Stromal cell of bone marrow (primary cell): ENCODE results near the gene ITIH1.

Experiments
- DNase-seq: peaks from one replicate; pipeline ENCODE4 v3.0.0-alpha.2; 2012; ENCODE audit warnings: low read depth

The ITIH1 gene

DNA sequence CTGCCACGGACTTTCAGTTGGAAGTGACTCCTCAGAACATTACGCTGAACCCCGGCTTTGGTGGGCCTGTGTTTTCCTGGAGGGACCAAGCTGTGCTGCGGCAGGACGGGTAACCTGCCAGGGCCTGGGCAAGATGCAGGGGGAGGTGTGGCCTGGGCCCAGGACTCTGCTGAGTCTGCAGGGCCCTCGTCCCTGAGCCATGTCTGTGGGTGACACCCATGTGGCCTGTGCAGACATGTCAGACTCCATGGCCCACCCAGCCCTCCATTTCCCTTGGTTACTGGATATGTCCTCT is 12.3 kb downstream of the ITIH1 start:
- no peak for DNase-seq

- no peak for DNase-seq
Measured at GRCh38 chr3:52790337-52790736, 12.9 kb downstream of the ITIH1 start.

DNA sequence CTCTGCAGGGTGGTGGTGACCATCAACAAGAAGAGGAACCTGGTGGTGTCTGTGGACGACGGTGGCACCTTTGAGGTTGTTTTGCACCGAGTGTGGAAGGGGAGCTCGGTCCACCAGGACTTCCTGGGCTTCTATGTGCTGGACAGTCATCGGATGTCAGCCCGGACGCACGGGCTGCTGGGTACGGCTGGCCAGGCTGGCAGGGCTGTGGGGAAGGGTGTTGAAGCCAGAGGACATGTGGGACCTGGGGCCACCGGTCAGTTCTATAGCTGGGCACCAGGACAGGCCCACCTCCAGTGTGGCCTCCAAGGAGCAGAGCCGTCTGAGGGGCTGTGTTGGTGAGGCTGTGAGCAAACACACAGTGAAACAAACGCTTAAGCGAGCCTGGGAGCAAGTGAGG is 13.3 kb downstream of the ITIH1 start:
- DNase-seq: no peak

DNA sequence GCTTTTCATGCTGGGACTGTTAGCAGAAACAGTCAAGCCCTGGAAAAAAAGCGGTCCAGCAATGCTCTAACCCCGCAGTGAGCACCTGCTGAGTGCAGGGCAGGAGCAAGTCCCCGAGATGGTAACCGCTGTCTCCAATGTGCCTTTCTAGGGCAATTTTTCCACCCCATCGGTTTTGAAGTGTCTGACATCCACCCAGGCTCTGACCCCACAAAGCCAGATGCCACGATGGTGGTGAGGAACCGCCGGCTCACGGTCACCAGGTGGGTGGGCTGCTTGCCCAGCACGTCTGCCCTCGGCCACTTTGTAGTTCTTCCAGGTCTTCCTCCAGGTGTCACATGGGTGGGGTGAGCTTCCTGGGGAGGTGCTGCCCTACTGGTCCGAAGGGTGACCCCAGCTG is 14.0 kb downstream of the ITIH1 start:
- no peak for DNase-seq

DNA sequence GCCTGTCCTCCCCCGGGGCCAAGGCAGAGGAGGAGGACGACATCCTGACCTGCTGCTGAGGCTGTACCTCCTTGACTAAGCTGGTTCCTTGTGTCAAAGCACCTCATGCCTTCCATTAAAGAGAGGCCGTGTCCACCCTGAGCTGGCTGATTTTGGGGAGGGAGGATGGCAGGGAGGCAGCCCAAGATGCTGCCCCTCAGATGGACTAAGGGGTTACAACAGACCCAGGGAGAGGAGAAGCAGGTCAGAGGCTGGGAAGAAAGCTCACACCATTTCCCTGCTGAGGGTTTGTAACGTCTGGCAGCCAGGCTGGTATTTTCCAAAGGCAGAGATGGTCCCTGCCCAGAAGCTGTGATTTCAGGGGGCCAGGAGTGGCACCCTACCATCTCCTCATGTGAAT is 14.5 kb downstream of the ITIH1 start:
- no peak for DNase-seq

- no peak for DNase-seq
Measured at GRCh38 chr3:52792413-52792812, 15.0 kb downstream of the ITIH1 start.

- DNase-seq: no peak
Measured at GRCh38 chr3:52792961-52793695, 15.7 kb downstream of the ITIH1 start.

GRCh38 chr3:52793702-52794611 is 16.6 kb downstream of the ITIH1 start:
- DNase-seq: no peak

GRCh38 chr3:52794612-52795099 is 17.3 kb downstream of the ITIH1 start, which contains the start of gene ITIH3:
TSS of gene ITIH3 (plus strand) at chr3:52794796. CDS start at chr3:52794804, 8 bp downstream.
- no peak for DNase-seq

DNA sequence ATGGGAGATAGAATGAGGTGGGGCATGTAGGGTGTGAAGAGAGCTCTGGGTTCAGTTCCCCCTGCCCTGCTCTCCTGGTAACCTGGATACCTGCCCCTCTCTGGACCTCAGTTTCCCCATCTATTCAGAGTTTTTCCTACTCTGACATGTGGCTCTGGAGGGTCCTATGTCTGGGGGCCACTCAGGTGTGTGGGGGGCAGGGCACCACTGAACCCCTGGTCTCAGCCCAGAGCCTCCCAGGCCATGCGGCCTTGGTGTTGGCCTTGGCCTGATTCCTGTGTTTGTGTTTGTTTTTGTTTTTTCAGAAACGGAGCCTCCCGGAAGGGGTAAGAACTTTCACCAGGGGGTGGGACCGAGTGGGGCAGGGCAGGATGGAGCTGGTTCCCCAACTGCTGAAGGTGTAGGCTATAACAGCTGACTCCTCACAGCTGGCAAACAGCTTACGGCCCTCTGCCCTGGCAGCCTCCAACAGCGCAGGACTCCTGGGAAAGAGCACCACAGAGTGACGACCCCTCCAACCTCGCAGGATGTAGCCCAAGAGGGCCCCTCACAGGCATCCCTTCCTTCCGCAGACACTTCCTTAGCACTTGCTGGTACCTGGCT is 18.0 kb downstream of the ITIH1 start:
- no peak for DNase-seq

GRCh38 chr3:52796411-52796810 is 19.0 kb downstream of the ITIH1 start:
- DNase-seq: no peak

- DNase-seq: no peak
Measured at GRCh38 chr3:52798376-52798977, 21.1 kb downstream of the ITIH1 start.

DNA sequence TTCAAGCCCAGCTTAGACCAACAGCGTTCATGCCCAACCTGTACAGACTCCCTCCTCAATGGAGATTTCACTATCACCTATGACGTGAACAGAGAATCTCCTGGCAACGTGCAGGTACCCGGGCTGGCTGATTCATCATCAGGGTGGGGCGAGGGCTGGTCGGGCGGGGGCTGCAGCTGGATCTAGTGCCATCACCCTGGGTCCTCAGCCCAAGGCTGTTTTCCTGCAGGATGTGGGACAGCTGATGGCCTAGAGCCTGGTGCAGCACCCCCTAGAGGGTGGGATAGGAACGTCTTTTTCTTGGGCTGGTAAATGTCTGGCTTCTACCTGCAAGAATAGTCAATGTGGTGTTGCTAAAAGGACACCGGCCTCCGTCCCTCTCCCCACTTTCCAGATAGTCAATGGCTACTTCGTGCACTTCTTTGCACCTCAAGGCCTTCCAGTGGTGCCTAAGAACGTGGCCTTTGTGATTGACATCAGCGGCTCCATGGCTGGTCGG is 21.6 kb downstream of the ITIH1 start:
- DNase-seq: no peak

- DNase-seq: no peak
Measured at GRCh38 chr3:52800079-52800478, 22.7 kb downstream of the ITIH1 start.

DNA sequence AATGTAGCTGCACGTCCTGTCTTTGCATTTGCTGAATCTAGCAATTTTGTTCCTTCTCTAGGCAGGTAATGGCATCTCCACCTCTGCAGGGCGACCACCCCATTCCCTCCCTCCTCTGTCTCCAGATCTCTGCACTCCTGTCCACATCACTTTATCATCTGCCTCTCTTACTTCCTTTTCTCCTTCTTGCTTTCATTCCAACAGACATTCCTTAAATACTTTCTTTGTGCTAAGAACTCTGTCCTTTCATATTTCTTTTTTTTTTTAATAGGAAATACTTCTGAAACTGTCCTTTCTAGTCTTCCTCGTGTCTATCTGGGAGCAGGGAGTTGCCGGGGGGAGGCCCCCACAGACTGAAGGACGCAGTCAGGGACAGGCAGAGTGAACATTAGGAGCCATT is 24.4 kb downstream of the ITIH1 start:
- DNase-seq: no peak

DNA sequence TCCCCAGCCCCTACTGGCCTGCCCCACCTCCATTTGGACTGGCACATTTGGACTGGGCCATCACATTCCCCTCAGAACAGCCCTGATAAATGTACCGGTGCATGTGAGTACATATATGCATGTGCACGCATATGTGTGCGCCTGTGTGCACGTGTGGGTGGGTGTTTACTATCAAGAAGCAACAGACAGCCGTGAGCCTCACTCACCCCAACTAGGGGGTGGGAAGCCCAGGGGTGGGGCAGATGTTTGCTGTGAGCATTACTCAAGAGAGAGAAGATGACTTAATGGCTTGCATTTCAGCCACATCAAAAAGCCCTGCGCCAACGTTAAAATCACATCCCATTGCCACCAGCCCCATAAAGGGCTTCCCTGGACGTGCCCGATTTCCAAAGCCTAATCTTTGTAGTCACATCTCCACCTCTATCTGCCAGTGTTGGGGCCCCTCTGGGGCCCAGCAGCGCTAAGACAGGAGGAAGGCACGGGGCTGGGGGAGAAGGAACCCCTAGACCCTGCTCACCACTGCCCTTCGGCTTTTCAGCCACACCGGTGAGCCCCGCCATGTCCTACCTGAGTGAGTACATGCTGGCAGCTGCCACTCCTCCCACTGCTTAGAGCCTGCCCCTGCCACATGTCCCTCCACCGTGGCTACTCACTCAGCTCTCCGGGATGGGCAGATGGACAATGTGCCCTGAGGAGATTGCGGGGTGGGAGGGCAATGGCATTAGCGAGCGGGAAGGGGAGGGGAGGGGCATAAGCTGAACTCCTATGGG is 28.1 kb downstream of the ITIH1 start:
- DNase-seq: no peak

- no peak for DNase-seq
Measured at GRCh38 chr3:52809149-52809548, 31.8 kb downstream of the ITIH1 start.

DNA sequence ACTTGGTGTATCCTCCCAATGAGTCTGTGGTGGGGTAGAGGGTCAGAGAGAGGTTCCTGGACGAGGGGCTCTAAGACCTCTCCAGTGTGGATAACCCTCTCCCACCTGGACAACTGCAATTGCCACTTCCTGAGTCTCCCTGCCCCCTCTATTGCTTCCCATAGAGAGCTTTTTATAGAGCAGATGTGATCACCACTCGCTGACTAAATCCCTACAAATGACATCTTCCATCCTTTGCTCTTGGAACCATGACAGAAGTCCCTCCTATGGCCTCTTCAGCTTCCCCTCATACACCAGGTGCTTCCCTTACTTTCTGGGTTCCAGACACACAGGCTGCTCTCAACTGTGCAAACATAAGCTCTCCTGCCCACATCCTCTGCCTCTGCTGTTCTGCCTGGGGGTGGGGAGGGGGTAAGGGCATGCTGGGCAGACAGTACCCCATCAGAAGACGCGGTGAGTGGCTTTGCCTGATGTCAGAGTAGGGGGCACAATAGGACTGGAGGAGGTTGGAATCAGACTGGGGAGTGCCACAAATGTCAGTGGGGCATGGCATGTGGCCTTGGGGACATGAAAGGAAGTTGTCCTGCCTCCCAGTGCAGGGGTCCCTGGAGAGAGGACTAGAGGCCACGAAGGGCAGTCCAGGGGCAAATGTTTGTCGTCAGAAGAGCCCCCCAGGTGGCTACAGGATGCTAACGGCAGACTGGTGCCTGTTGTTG is 32.4 kb downstream of the ITIH1 start:
- DNase-seq: no peak

GRCh38 chr3:52810923-52811322 is 33.5 kb downstream of the ITIH1 start:
- DNase-seq: no peak

GRCh38 chr3:52811452-52812011 is 34.1 kb downstream of the ITIH1 start:
- DNase-seq: no peak
